NCI-H526 (cell line): ENCODE measurements around the gene SAP30BP.

Source experiments
- DNase-seq, 2 experiments: peaks; one replicate each; lab custom pipeline; 2025; lab: John Stamatoyannopoulos, UW

The SAP30BP gene

GRCh38 chr17:75740631-75741077 lies 73.5 kb downstream of the SAP30BP start:
- no peak for DNase-seq

- no peak for DNase-seq
Measured at GRCh38 chr17:75742337-75742736, 75.2 kb downstream of the SAP30BP start.

- DNase-seq, result no peak
Measured at GRCh38 chr17:75743625-75744206, 76.6 kb downstream of the SAP30BP start.

GRCh38 chr17:75748706-75749105 lies 81.6 kb downstream of the SAP30BP start:
- no peak for DNase-seq

GRCh38 chr17:75749545-75750389 lies 82.6 kb downstream of the SAP30BP start:
- peak; percentile 62 to 92 for DNase-seq

GRCh38 chr17:75750661-75751423 lies 83.7 kb downstream of the SAP30BP start:
- no peak for DNase-seq

GRCh38 chr17:75751676-75752404 lies 84.7 kb downstream of the SAP30BP start:
- no peak for DNase-seq

- DNase-seq, result no peak
Measured at GRCh38 chr17:75752405-75752709, 85.2 kb downstream of the SAP30BP start.

- no peak for DNase-seq
Measured at GRCh38 chr17:75752802-75753513, 85.8 kb downstream of the SAP30BP start.

GRCh38 chr17:75753514-75754377 lies 86.6 kb downstream of the SAP30BP start:
- peak; percentile 29 to 88 for DNase-seq

- DNase-seq, result no peak
Measured at GRCh38 chr17:75754378-75755204, 87.5 kb downstream of the SAP30BP start.

GRCh38 chr17:75755205-75755901 lies 88.2 kb downstream of the SAP30BP start:
- peak in 1 of 2 experiments; percentile 58 for DNase-seq

- DNase-seq, result no peak
Measured at GRCh38 chr17:75755990-75756389, 88.9 kb downstream of the SAP30BP start.

GRCh38 chr17:75756451-75757085 lies 89.4 kb downstream of the SAP30BP start:
- DNase-seq, result no peak

- no peak for DNase-seq
Measured at GRCh38 chr17:75757086-75757681, 90.0 kb downstream of the SAP30BP start.
